NK-92 treated with Interleukin-12 subunit alpha and Interleukin-12 subunit beta, amount 100 ng/mL, for 24 hours (cell line): ENCODE data around the gene CACNB2.

Experiments
- DNase-seq: peaks from one replicate; lab custom pipeline; 2025; lab: John Stamatoyannopoulos, UW

The CACNB2 gene

DNA sequence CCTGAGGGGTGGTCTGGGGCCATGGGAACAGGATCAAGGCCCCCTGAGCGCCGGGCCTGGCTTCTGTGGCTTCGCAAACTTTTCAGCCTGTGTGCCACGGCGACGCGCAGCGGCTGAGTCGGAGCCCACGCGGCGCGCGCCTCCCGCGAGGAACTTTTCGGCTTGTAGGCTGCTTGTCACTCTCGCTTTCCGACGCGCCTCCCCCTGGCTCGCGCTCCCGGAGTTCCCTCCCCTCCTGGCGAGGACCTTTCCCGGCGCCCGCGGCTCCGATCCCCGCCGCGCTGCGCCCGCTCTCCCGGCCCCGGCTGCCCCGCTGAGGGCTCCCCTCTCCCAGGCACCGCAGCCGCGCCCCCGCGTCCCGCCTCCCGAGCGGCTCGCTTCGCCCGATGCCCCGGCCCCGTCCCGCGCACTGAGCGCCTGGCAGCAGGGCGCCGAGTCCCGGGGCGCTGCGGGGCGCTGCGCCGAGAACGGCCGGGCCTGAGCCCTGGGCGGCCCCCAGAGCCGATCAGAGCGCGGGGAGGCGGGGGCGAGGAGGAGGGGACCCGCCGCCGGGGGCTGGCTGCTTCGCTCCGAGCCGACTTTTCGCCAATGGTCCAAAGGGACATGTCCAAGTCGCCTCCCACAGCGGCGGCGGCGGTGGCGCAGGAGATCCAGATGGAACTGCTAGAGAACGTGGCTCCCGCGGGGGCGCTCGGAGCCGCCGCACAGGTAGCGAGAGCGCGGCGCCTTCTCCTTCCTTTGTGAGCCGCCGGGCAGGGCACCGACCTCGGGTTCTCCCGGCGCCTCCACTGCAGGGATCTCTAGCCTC, at the start of gene CACNB2:
Gene CACNB2 (plus strand): TSS at position 276 of the 808 bp plus-strand sequence.
- DNase-seq = no peak

- DNase-seq = no peak
These were observed 45.9 kb upstream of the CACNB2 start for GRCh38 chr10:18094332-18094731.

DNA sequence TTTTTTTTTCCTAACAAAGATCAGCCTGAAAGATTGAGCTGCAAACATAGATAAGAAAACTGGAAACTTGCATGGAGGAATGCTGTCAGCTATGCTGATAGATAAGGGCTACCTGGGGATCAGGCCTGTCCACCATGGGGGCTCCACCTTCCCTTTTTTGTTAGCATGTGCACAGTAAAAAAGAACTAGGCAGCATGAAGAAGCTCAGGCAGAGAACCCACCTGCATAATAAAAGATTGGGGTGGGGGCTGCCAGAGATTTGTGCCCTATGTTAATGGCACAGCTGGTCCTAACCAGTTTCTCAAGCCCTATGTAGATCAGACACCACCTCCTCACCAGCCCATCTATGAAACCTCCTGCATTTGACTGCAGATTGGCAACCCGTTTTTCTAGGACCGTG, 45.4 kb upstream of the CACNB2 start:
- no peak for DNase-seq

GRCh38 chr10:18097524-18097923, 42.7 kb upstream of the CACNB2 start:
- DNase-seq = no peak

- DNase-seq = no peak
These were observed 42.0 kb upstream of the CACNB2 start for GRCh38 chr10:18098201-18098600.

DNA sequence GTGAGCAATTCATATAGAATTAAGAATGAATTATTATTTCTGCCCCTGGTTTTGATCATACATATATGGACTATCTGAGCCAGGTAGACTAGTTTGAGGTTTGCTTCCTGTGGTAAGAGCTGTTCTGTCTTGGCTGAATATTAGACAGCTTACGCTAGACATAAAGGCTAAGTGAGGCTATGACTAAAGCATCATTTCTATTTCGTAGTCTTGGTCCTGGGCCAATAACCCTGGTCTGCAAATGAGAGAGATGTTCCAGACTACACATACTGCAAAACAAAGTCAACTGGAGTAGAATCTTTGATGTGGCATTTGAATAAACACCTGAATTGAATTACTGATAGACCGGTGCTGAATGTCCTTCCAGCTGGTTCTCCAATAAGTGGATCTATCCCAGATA, 40.8 kb upstream of the CACNB2 start:
- DNase-seq = no peak

DNA sequence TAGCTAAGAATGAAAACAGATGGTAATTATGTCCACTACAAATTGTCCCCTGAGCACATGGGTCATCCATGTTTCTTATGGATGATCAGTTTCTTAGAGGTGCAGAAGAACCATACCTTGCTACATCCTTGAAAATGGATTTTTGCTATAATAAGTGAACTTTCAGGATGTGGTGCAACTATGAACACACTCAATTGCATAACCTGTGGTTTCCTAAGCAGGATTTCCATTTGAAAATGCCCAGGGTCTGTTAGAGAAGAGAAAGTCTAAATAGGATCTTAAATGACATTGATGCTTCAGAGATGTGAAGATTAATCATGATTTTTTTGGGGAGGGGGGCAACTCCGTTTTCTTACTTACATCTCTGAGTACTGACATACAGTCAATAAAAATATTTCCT, 39.6 kb upstream of the CACNB2 start:
- DNase-seq = no peak

DNA sequence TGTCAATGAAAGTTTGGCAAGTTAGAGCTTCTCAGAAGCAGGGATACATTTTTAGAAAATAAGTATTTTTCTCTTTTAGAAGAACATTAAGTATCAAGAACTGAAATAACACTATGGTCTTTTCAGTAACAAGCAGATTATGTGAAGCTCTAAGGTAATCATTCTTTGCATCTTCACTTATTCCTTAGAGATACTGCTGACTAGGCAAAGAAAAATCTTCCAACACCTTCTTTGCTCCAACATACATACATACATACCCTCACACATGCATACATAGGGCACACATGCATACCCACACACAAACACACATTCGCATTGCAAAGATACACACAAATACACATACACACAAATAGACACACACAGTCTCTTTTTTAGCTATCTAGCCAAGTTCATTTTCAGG, 37.8 kb upstream of the CACNB2 start:
- no peak for DNase-seq

GRCh38 chr10:18104223-18104872, 35.9 kb upstream of the CACNB2 start:
- no peak for DNase-seq

- DNase-seq = no peak
These were observed 30.8 kb upstream of the CACNB2 start for GRCh38 chr10:18109341-18109870.

DNA sequence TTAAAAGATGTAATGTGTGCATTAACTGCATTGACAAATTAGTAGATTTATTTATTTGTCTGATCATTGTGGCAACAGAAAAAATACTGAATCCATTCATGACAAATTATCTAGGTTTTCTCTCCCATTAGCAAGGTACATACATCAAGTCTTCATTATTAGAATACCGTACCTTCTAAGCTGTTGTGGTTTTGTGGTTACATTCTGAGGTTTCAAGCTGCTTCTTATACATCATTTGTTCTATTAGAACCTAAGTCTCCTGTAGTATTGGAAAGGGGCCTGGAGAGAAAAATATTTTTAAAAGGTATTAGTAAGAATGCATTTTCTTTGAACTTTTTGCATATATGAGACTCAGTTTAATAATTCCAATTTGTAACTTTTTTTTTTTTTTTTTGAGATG, 26.3 kb upstream of the CACNB2 start:
- no peak for DNase-seq

- no peak for DNase-seq
These were observed 22.9 kb upstream of the CACNB2 start for GRCh38 chr10:18117276-18117675.

- no peak for DNase-seq
These were observed 17.5 kb upstream of the CACNB2 start for GRCh38 chr10:18122753-18123152.

DNA sequence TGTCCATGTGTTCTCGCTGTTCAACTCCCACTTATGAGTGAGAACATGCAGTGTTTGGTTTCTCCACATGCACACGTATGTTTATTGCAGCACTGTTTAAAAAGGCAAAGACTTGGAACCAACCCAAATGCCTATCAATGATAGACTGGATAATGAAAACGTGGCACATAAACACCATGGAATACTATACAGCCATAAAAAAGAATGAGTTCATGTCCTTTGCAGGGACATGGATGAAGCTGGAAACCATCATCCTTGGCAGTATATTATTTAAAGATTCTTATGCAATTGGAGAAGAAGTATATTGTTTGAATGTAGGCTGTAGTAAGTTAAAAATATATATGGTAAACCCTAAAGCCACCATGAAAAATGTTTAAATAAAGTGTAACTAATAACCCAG, 7.2 kb upstream of the CACNB2 start:
- no peak for DNase-seq

GRCh38 chr10:18134509-18134908, 5.7 kb upstream of the CACNB2 start:
- no peak for DNase-seq

- no peak for DNase-seq
These were observed 5.3 kb upstream of the CACNB2 start for GRCh38 chr10:18134921-18135320.

DNA sequence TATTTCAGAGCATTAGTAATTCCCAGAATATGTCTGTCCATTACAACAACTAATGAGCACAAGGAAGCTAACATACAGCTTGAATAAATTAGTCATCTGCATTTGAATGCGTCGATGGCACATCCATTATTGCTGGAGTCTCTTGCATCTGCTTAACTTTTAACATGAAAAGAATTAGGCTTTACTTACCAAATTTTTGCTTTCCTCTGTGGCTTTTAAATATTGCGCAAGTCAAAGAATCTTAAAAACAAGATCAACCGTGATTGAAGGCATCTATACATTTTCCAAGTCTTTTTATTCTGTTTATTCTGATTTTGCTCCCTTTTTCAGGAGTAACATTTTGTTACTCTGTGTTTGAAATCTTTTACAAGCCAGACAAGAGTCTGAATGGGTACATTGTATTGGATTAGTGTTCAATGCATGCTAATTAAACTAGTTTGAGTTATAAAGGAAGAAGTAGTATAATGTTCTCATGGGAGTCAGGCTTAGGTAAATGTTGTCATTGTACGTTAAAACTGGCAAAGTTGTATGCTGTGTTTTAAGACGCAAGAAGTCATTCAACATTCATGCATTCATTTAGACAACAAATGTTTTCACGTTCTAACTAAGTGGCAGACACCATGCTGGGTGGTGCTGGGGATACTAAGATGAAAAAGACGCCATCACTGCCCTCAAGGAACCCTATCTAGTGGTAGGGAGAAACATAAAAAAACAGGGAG, 4.0 kb upstream of the CACNB2 start:
- no peak for DNase-seq

DNA sequence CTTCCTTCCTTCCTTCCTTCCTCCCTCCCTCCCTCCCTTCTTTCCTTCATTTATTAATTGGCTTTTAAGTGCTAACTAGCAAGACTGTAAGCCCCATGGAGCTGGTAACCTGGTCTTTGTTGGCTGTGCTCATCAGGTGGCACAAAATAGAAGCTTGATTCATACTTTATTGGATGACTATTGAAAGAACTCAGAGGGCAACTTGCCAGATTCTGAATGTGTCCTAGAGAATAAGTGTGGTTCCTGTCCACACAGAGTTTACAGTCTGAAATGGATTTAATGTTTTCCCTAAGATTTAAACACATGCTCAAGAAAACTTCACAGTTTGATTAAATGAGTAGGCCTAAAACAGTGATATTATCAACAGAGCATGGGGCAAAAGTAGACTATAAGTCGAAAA, 3.1 kb upstream of the CACNB2 start:
- DNase-seq = no peak

DNA sequence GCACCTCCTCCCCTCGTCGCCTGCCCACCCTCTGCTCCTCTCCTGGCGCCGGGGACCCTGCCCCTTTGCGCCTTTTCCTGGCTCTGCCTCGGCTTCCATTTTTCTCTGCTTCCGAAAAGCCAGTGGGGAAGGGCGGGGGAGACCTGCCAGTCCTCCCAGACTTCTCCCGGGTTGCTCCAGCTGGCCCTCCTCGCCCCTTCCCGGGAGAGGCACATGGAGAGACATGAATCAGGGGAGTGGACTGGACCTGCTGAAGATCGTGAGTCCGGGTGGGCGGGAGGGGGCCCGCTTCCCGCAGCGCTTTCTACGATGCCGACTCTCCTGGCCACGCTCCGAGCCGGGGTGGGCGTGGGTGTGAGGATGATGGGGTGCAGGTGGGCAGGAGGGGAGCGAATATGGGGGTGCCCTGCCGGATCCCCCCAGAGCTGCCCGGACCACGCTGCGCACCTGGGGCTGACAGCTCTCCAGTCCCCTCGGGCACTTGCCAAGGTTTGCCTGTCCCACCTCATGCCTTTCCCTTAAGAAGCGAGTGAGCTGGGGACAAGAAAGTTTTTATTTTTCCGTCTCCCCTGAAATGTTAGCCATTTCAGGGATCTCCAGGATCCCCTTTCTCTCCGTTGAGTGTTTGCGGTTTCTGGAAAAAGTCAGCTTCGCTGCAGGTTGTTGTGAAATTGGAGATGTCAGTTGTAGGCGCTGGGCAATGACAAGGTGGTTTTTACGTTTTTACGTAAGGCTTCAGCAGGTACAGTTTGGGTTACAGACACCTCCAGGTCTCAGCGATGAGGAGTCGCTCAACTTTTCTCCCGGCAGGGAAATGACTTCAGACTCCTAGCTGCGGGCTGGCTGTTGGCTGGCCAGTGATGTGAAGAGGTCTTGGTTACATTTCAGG, 977 bp downstream of the CACNB2 start:
- no peak for DNase-seq

DNA sequence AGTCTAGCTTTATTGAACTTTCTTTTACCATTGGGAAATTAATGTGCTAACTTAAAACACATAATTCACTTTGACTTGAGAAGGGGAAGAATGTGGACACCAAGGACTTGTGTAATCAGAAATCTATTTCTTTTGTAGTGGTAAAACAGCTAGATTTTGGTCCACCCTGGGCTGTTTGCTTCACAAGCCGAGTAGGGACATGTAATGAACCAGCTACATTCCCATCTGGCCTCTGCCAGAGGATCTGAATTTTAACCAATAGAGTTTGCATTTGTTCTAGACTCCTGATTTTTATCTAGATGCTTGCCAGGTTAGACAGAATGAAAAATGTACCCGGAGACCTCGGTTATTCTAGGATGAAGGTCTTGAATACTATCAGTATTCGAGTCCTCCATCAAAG, 1.9 kb downstream of the CACNB2 start:
- DNase-seq = no peak

- DNase-seq = no peak
These were observed 4.2 kb downstream of the CACNB2 start for GRCh38 chr10:18144396-18144795.

DNA sequence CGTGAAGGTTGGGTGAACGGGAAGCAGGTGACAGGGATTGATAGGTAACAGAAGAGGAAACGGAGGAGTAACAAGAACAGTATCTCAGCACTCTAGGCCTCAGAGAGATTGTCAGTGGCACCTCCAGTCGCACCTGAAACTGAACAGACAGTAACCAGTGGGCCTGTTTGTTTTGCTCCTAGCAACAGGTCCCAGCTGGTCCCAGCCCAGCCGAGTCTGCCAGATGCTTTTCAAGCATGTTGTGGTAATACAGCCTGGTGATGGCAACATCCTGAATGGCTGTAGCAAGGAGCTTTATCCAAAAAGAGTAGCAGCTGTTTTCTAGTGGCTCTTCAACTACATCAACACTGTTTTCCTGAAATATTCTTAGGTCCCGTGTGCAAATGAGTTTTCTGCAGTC, 4.7 kb downstream of the CACNB2 start:
- no peak for DNase-seq
